Endothelial cell (in vitro differentiated cells): ENCODE measurements around the gene ZEB2. TPM values are rescaled to one million over a fixed set of nuclear protein-coding genes. Genes with fewer than 3 reads are reported as not detected.

ENCODE experiments used
- DNase-seq: peaks from one replicate; pipeline ENCODE4 v3.0.0; 2021; ENCODE audit warnings: low spot score
- H3K27ac Mint-ChIP-seq: one replicate; pipeline ENCODE4 v1.8.0; 2021; ENCODE audit warnings: mixed read lengths, inconsistent platforms; ENCODE audit not compliant: unreplicated experiment
- H3K27me3 Mint-ChIP-seq: one replicate; pipeline ENCODE4 v1.8.0; 2021; ENCODE audit warnings: mild to moderate bottlenecking, moderate library complexity, mixed read lengths, inconsistent platforms; ENCODE audit not compliant: unreplicated experiment
- H3K36me3 Mint-ChIP-seq: one replicate; pipeline ENCODE4 v1.8.0; 2021; ENCODE audit warnings: mild to moderate bottlenecking, low read depth, mixed read lengths, inconsistent platforms; ENCODE audit not compliant: unreplicated experiment
- H3K4me1 Mint-ChIP-seq: one replicate; pipeline ENCODE4 v1.8.0; 2021; ENCODE audit warnings: mild to moderate bottlenecking, mixed read lengths, inconsistent platforms; ENCODE audit not compliant: unreplicated experiment
- H3K4me3 Mint-ChIP-seq: one replicate; pipeline ENCODE4 v1.8.0; 2021; ENCODE audit warnings: mild to moderate bottlenecking, mixed read lengths, inconsistent platforms; ENCODE audit not compliant: unreplicated experiment
- H3K9me3 Mint-ChIP-seq: one replicate; pipeline ENCODE4 v1.8.0; 2021; ENCODE audit warnings: mixed read lengths, inconsistent platforms; ENCODE audit not compliant: unreplicated experiment
- total RNA-seq: library from RNA; stranded (reverse); fragmentation: NEBNext Ultra II Directional; extraction: Animal tissue kit (Norgen Biotek cat#: 25700); gene quantifications from one replicate; pipeline ENCODE4 v1.2.1, GENCODE V29; 2021; ENCODE audit not compliant: unreplicated experiment
- TF ChIP-seq, protein P1 (sequence below): fragments of 200-600 bp; sonication (generic); IDR thresholded peaks from one replicate; pipeline ENCODE4 v1.5.0; 2021; ENCODE audit warnings: antibody characterized with exemption; ENCODE audit not compliant: unreplicated experiment

ZEB2 gene
- total RNA-seq, 1 donor from 2014 or later, result 109 TPM

DNA sequence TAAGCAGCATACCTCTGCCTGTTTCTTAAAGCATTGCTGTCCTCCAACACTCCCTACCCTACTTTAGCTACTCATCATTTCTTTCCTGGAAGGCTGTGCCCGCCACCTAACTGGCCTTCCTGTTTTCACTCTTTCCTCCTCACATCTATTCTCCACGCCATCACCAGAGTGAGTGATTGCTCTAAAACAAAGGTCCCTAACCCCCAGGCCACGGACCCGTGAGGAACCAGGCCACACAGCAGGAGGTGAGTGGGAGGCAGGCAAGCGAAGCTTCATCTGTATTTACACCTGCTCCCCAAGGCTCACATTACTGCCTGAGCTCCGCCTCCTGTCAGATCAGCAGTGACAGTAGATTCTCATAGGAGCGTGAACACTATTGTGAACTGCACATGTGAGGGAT lies 13.3 kb upstream of the ZEB2 start:
- H3K4me1 Mint-ChIP-seq, result no peaks in the 10 kb centered on the region
- H3K9me3 Mint-ChIP-seq, result peaks cover 3% of the 10 kb centered on the region
- peaks cover 1% of the 10 kb centered on the region for H3K27me3 Mint-ChIP-seq
- H3K27ac Mint-ChIP-seq, result no peak overlapping the region
- H3K4me3 Mint-ChIP-seq, result no peak overlapping the region
- DNase-seq, result no peak
- TF ChIP-seq, protein P1, sequence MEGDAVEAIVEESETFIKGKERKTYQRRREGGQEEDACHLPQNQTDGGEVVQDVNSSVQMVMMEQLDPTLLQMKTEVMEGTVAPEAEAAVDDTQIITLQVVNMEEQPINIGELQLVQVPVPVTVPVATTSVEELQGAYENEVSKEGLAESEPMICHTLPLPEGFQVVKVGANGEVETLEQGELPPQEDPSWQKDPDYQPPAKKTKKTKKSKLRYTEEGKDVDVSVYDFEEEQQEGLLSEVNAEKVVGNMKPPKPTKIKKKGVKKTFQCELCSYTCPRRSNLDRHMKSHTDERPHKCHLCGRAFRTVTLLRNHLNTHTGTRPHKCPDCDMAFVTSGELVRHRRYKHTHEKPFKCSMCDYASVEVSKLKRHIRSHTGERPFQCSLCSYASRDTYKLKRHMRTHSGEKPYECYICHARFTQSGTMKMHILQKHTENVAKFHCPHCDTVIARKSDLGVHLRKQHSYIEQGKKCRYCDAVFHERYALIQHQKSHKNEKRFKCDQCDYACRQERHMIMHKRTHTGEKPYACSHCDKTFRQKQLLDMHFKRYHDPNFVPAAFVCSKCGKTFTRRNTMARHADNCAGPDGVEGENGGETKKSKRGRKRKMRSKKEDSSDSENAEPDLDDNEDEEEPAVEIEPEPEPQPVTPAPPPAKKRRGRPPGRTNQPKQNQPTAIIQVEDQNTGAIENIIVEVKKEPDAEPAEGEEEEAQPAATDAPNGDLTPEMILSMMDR, result no peak
- H3K36me3 Mint-ChIP-seq, result no peaks in the 10 kb centered on the region

- peaks cover 1% of the 10 kb centered on the region for H3K27me3 Mint-ChIP-seq
- H3K36me3 Mint-ChIP-seq, result no peaks in the 10 kb centered on the region
- DNase-seq, result no peak
- no peak overlapping the region for H3K27ac Mint-ChIP-seq
- no peaks in the 10 kb centered on the region for H3K4me1 Mint-ChIP-seq
- TF ChIP-seq, protein P1, result no peak
- peaks cover 3% of the 10 kb centered on the region for H3K9me3 Mint-ChIP-seq
- H3K4me3 Mint-ChIP-seq, result no peak overlapping the region
Observed at GRCh38 chr2:144530596-144530995, 10.7 kb upstream of the ZEB2 start.

GRCh38 chr2:144529841-144530240 lies 9.9 kb upstream of the ZEB2 start:
- TF ChIP-seq, protein P1, result no peak
- Mint-ChIP-seq H3K4me1 (peaks cover under 1% of the 10 kb centered on the region), H3K4me3 (no peak overlapping the region), H3K36me3 (no peaks in the 10 kb centered on the region), H3K27ac (no peak overlapping the region), H3K27me3 (peaks cover 1% of the 10 kb centered on the region), H3K9me3 (peaks cover 3% of the 10 kb centered on the region)
- DNase-seq, result no peak

DNA sequence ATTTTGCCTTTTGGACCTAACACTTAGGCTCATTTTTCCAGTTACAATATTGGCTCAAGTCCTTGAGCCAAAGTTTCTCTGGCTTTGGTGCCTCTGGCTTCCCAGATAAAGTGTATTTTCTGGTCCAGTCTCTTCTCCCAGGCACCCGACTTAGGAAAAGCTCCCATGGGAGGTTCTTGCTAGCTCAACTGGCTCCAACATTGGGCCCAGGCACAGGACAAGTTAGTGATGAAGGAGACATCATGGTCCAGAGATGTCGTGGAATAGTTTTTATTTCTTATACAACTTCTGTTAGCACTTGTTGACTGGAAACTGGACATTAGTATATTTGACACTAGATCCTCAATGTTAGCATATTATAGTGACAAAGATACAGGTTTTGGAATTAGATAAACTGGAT lies 8.2 kb upstream of the ZEB2 start:
- H3K27ac Mint-ChIP-seq, result no peak overlapping the region
- H3K4me1 Mint-ChIP-seq, result peaks cover 9% of the 10 kb centered on the region
- no peaks in the 10 kb centered on the region for H3K36me3 Mint-ChIP-seq
- no peak for DNase-seq
- H3K9me3 Mint-ChIP-seq, result no peaks in the 10 kb centered on the region
- TF ChIP-seq, protein P1, result no peak
- H3K27me3 Mint-ChIP-seq, result peaks cover 7% of the 10 kb centered on the region
- no peak overlapping the region for H3K4me3 Mint-ChIP-seq

- Mint-ChIP-seq H3K9me3 (no peaks in the 10 kb centered on the region), H3K27ac (no peak overlapping the region), H3K36me3 (no peaks in the 10 kb centered on the region), H3K27me3 (peaks cover 12% of the 10 kb centered on the region), H3K4me1 (peaks cover 19% of the 10 kb centered on the region), H3K4me3 (no peak overlapping the region)
- TF ChIP-seq, protein P1, result no peak
- DNase-seq, result no peak
Observed at GRCh38 chr2:144526831-144527230, 6.9 kb upstream of the ZEB2 start.
